Pancreas (tissue), 10 donors: ENCODE results near the gene OPRM1. TPM values are rescaled to one million over a fixed set of nuclear protein-coding genes. Genes with fewer than 3 reads are reported as not detected.

ENCODE experiments used
- ATAC-seq, 4 donors: fragments of 200-7000 bp; cut with Tn5 transposase; one replicate each; pipeline versions ENCODE4 v1.8.0 to v1.9.1; 2020; ENCODE audit warnings: mild to moderate bottlenecking in 4 of 4, moderate library complexity in 4 of 4
- DNase-seq, 6 donors: peaks; one replicate each; pipeline ENCODE4 v3.0.0-alpha.2; 2020
- FAIRE-seq: peaks from 2 replicates; lab custom pipeline; 2012; peaks lifted over from hg19 to GRCh38; lab: Jason Lieb, UNC
- H3K27ac ChIP-seq, 4 donors: fragments of 200-600 bp; sonication (generic); 1 replicate in 3 of 4; 2 replicates in 1 of 4; pipeline versions ENCODE4 v1.5.0 to v1.8.0; 2020
- H3K27me3 ChIP-seq, 4 donors: fragments of 200-600 bp; one replicate each; pipeline ENCODE4 v1.8.0; 2021
- H3K36me3 ChIP-seq, 3 donors: fragments of 200-600 bp; sonication (generic) in 1 of 3; one replicate each; pipeline versions ENCODE4 v1.5.0 to v1.8.0; 2020 to 2021
- H3K4me1 ChIP-seq, 3 donors: fragments of 200-600 bp; one replicate each; pipeline ENCODE4 v1.8.0; 2021
- H3K4me3 ChIP-seq, 4 donors: fragments of 200-600 bp; sonication (generic) in 2 of 4; one replicate each; pipeline versions ENCODE4 v1.5.0 to v1.8.0; 2020 to 2021
- H3K9me3 ChIP-seq, 4 donors: fragments of 200-600 bp; one replicate each; pipeline ENCODE4 v1.8.0; 2021
- CTCF ChIP-seq, 4 donors: fragments of 200-600 bp; sonication (generic) in 3 of 4; IDR thresholded peaks; one replicate each; pipeline versions ENCODE4 v1.5.0 to v1.8.0; 2021; ENCODE audit warnings: antibody characterized with exemption in 4 of 4
- WGBS, 2 donors: extraction: QIAGEN DNeasy Blood & Tissue Kit; methylation state at CpG; one replicate each; pipeline ENCODE4 v1.1.7; 2013; 5-methylcytosine and 5-hydroxymethylcytosine counted together
- intact Hi-C, 3 donors: fragments of 100-400 bp; cut with DNase I; formaldehyde crosslinking; loops; one replicate each; pipeline versions ENCODE4 v1.11.1 to v1.14.2; 2022
- polyA plus RNA-seq, 2 donors: library from polyadenylated mRNA; stranded (reverse); fragments of 200-250 nt; gene quantifications; one replicate each; pipeline ENCODE4 v1.2.3, GENCODE V29; 2013
- total RNA-seq, 6 donors: library from RNA; stranded (reverse); fragmentation: NEBNext Ultra II Directional in 4 of 6; extraction: Animal tissue kit (Norgen Biotek cat#: 25700) in 4 of 6; gene quantifications; one replicate each; pipeline versions ENCODE4 v1.2.1 to v1.2.4, GENCODE V29; 2021 to 2023
- donor health status: healthy with polysubstance abuse.
- donor health status: DM: no; HTN: no; CAD: no; lungs with moderate emphysema.
- donor health status: DM: no; HTN: no; CAD: no.
- donor health status: control.
- donor health status: control.
- donor health status: Bipolar disorder and iron deficiency.
- donor health status: DM: yes; HTN: yes; CAD: no.
- donor health status: DM: no; HTN: no; CAD: no.
- donor health status: DM: no; HTN: no; CAD: no.
- donor health status: DM: yes; HTN: yes; CAD: no.

Gene OPRM1
- total and polyA plus RNA-seq, 8 donors: 0.05 TPM; not detected in 7

- Histone ChIP-seq H3K4me1 (no peaks in the 10 kb centered on the region), H3K9me3 (no peaks in the 10 kb centered on the region), H3K36me3 (no peaks in the 10 kb centered on the region), H3K27ac (no peak overlapping the region), H3K27me3 (no peaks in the 10 kb centered on the region), H3K4me3 (no peak overlapping the region)
- no peak for TF ChIP-seq CTCF (IDR thresholded peaks at IDR 0.05)
- ATAC-seq (no peak), DNase-seq (no peak), FAIRE-seq (no peak)
- intact Hi-C loops: no loop called here
- 68 to 73% methylated on average over 8 of the region's 8 CpGs for WGBS, 2 donors
These were observed 54.4 kb downstream of the OPRM1 start for GRCh38 chr6:154093231-154094044.

- ATAC-seq (no peak), FAIRE-seq (no peak), DNase-seq (no peak)
- H3K36me3 ChIP-seq: no peaks in the 10 kb centered on the region
- intact Hi-C loops: no loop called here
- no peak for TF ChIP-seq CTCF (IDR thresholded peaks at IDR 0.05)
- no peak overlapping the region for H3K4me3 ChIP-seq
- 87 to 91% methylated on average over 5 of the region's 5 CpGs for WGBS, 2 donors
- no peaks in the 10 kb centered on the region for H3K27me3 ChIP-seq
- H3K9me3 ChIP-seq: no peaks in the 10 kb centered on the region
- H3K27ac ChIP-seq: no peak overlapping the region
- H3K4me1 ChIP-seq: no peaks in the 10 kb centered on the region
These were observed 56.5 kb downstream of the OPRM1 start for GRCh38 chr6:154095571-154095970.

- FAIRE-seq: no peak
- no peak for TF ChIP-seq CTCF (IDR thresholded peaks at IDR 0.05)
- H3K4me3 ChIP-seq: no peak overlapping the region
These were observed 57.3 kb downstream of the OPRM1 start for GRCh38 chr6:154096316-154096715.

GRCh38 chr6:154096834-154097233 lies 57.8 kb downstream of the OPRM1 start:
- FAIRE-seq: no peak
- DNase-seq: no peak
- intact Hi-C loops: no loop called here
- no peaks in the 10 kb centered on the region for H3K36me3 ChIP-seq
- no peak for TF ChIP-seq CTCF (IDR thresholded peaks at IDR 0.05)
- no peak for ATAC-seq
- H3K27ac ChIP-seq: no peak overlapping the region
- no peak overlapping the region for H3K4me3 ChIP-seq
- 55 to 66% methylated on average over 3 of the region's 3 CpGs for WGBS, 2 donors
- H3K4me1 ChIP-seq: no peaks in the 10 kb centered on the region
- no peaks in the 10 kb centered on the region for H3K27me3 ChIP-seq
- no peaks in the 10 kb centered on the region for H3K9me3 ChIP-seq

More at GRCh38 chr6:154096316-154096715, 57.3 kb downstream of the OPRM1 start:
- no peak overlapping the region for H3K27ac ChIP-seq
- no peaks in the 10 kb centered on the region for H3K9me3 ChIP-seq
- WGBS, 2 donors: 78 to 79% methylated on average over 7 of the region's 7 CpGs
- DNase-seq (no peak), ATAC-seq (no peak)
- no peaks in the 10 kb centered on the region for H3K27me3 ChIP-seq
- intact Hi-C loops: no loop called here
- H3K36me3 ChIP-seq: no peaks in the 10 kb centered on the region
- H3K4me1 ChIP-seq: no peaks in the 10 kb centered on the region

GRCh38 chr6:154099211-154099610 lies 60.2 kb downstream of the OPRM1 start:
- no peak for DNase-seq
- Histone ChIP-seq H3K27me3 (no peaks in the 10 kb centered on the region), H3K4me1 (no peaks in the 10 kb centered on the region), H3K9me3 (no peaks in the 10 kb centered on the region), H3K27ac (no peak overlapping the region), H3K36me3 (no peaks in the 10 kb centered on the region), H3K4me3 (no peak overlapping the region)
- intact Hi-C loops: no loop called here
- FAIRE-seq: no peak
- no peak for ATAC-seq
- WGBS, 2 donors: 90 to 93% methylated on average over 4 of the region's 4 CpGs
- TF ChIP-seq CTCF (IDR thresholded peaks at IDR 0.05): no peak
